Measurements from ENCODE around the gene GPN3. TPM values are rescaled to one million over a fixed set of nuclear protein-coding genes. Genes with fewer than 3 reads are reported as not detected.
A peak's percentile ranks its signal among the peaks of the same experiment; 100 is the strongest.

GPN3 gene
- total RNA-seq: 10 to 100 TPM; 29.5 to 32.2 TPM
- polyA plus RNA-seq (ENCODE audit: insufficient read length in 6 of 6): 10 to 100 TPM; 26.6 to 36.8 (median 28.2) TPM
- long read RNA-seq, donor 1, transcript GPN3-201 (8 exons, 1,468 nt): major isoform, 16 of 17 reads
- long read RNA-seq, donor 1, partial matches to known transcripts: 0 of 17 reads
- long read RNA-seq, donor 1, other reads (novel, unspliced or antisense): 0 of 17 reads
- long read RNA-seq, donor 2, transcript GPN3-201 (8 exons, 1,468 nt): major isoform, 7 of 52 reads
- long read RNA-seq, donor 2, partial matches to known transcripts: 27 of 52 reads
- long read RNA-seq, donor 2, other reads (novel, unspliced or antisense): 18 of 52 reads
- long read RNA-seq, donor 3, transcript GPN3-201 (8 exons, 1,468 nt): major isoform, 19 of 32 reads
- long read RNA-seq, donor 3, partial matches to known transcripts: 6 of 32 reads
- long read RNA-seq, donor 3, other reads (novel, unspliced or antisense): 7 of 32 reads
- long read RNA-seq, donor 4, transcript GPN3-201 (8 exons, 1,468 nt): major isoform, 31 of 37 reads
- long read RNA-seq, donor 4, partial matches to known transcripts: 5 of 37 reads
- long read RNA-seq, donor 4, other reads (novel, unspliced or antisense): 0 of 37 reads
- long read RNA-seq, donor 5, transcript GPN3-201 (8 exons, 1,468 nt): major isoform, 15 of 15 reads
- long read RNA-seq, donor 5, partial matches to known transcripts: 0 of 15 reads
- long read RNA-seq, donor 5, other reads (novel, unspliced or antisense): 0 of 15 reads
- long read RNA-seq, donor 6, transcript GPN3-201 (8 exons, 1,468 nt): major isoform, 15 of 15 reads
- long read RNA-seq, donor 6, partial matches to known transcripts: 0 of 15 reads
- long read RNA-seq, donor 6, other reads (novel, unspliced or antisense): 0 of 15 reads
- long read RNA-seq, donor 7, transcript GPN3-201 (8 exons, 1,468 nt): major isoform, 8 of 8 reads
- long read RNA-seq, donor 7, partial matches to known transcripts: 0 of 8 reads
- long read RNA-seq, donor 7, other reads (novel, unspliced or antisense): 0 of 8 reads
- long read RNA-seq, donor 8, transcript GPN3-201 (8 exons, 1,468 nt): major isoform, 9 of 9 reads
- long read RNA-seq, donor 8, partial matches to known transcripts: 0 of 9 reads
- long read RNA-seq, donor 8, other reads (novel, unspliced or antisense): 0 of 9 reads
- long read RNA-seq, donor 9: 0 reads
- long read RNA-seq, donor 10, transcript GPN3-201 (8 exons, 1,468 nt): major isoform, 16 of 23 reads
- long read RNA-seq, donor 10, partial matches to known transcripts: 3 of 23 reads
- long read RNA-seq, donor 10, other reads (novel, unspliced or antisense): 3 of 23 reads
- long read RNA-seq, donor 11, transcript GPN3-201 (8 exons, 1,468 nt): major isoform, 12 of 246 reads
- long read RNA-seq, donor 11, partial matches to known transcripts: 124 of 246 reads
- long read RNA-seq, donor 11, other reads (novel, unspliced or antisense): 110 of 246 reads
- long read RNA-seq, donor 12, transcript GPN3-201 (8 exons, 1,468 nt): major isoform, 14 of 15 reads
- long read RNA-seq, donor 12, partial matches to known transcripts: 0 of 15 reads
- long read RNA-seq, donor 12, other reads (novel, unspliced or antisense): 0 of 15 reads

DNA sequence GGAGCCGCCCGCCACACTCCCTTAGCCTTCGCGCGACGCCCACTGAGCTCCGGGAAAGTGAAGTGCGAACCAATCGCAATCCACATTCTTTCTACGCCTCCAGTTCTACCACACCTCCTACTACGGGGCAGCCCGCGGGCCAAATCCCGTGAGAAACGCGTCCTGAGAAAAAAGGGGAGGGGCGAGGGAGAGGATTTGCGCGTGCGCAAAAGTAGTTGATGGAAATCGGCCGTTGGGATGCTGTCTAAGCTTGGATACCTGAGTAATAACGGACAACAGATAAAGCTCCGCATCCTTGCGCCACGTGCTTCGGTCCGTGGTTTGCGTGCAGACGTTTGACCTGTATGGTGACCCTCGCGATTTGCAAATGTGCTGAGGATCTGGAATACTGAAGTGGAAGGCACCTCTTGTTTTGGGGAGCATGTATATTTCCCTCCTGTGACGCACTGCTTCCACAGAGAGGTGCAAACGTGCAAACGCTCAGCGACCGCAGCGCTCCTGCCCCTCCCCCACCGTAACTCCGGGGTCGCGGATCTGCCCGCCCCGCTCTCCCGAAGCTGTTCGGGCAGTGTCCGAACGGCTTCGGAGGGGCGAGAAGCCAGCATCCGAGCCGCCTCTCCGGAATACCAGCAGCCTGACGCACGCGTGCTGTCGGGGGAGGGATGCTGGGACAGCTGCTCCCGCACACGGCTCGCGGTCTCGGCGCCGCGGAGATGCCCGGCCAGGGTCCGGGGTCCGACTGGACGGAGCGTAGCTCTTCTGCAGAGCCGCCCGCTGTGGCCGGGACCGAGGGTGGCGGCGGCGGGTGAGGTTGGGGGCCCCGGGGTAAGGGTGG lies at the start of gene GPN3, which contains the start of gene FAM216A:
Gene GPN3, minus strand, starts transcription at position 44 of the 835 bp plus-strand sequence. CDS start 54 bp downstream, outside the sequence.
Gene FAM216A, plus strand, starts transcription at position 632 of the 835 bp plus-strand sequence. Its CDS starts 31 bp downstream, at position 663.
- peaks cover 0 to 16% of the 10 kb centered on the region in 2 donors for H3K36me3 ChIP-seq
- H3K27me3 ChIP-seq: no peaks in the 10 kb centered on the region
- intact Hi-C loops (cut with DNase I): no loop called here
- ATAC-seq (peak; percentile 94), DNase-seq (peak; percentile 96 to 98 (median 97))
- peak within 1 kb of the TSS; percentile 92 to 95 for H3K27ac ChIP-seq
- no peaks in the 10 kb centered on the region for H3K9me3 ChIP-seq
- peak within 1 kb of the TSS; percentile 61 to 76 for H3K4me3 ChIP-seq
- TF ChIP-seq, protein P1, sequence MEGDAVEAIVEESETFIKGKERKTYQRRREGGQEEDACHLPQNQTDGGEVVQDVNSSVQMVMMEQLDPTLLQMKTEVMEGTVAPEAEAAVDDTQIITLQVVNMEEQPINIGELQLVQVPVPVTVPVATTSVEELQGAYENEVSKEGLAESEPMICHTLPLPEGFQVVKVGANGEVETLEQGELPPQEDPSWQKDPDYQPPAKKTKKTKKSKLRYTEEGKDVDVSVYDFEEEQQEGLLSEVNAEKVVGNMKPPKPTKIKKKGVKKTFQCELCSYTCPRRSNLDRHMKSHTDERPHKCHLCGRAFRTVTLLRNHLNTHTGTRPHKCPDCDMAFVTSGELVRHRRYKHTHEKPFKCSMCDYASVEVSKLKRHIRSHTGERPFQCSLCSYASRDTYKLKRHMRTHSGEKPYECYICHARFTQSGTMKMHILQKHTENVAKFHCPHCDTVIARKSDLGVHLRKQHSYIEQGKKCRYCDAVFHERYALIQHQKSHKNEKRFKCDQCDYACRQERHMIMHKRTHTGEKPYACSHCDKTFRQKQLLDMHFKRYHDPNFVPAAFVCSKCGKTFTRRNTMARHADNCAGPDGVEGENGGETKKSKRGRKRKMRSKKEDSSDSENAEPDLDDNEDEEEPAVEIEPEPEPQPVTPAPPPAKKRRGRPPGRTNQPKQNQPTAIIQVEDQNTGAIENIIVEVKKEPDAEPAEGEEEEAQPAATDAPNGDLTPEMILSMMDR (IDR thresholded peaks at IDR 0.05): no peak
- peaks cover 15 to 30% of the 10 kb centered on the region in 2 donors for H3K4me1 ChIP-seq

DNA sequence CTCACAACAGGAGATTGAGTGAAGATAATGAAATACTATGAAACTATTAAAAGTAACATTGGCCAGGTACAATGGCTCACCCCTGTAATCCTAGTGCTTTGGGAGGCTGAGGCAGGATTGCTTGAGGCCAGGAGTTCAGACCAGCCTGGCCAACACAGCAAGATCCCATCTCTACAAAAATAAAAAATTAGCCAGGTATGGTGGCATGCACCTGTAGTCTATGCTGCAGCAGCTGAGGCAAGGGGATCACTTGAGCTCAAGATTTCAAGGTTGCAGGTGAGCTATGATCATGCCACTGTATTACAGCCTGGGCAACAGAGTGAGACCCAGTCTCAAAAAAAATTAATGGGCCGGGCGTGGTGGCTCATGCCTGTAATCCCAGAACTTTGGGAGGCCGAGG lies 48.9 kb upstream of the GPN3 start:
- no peak for DNase-seq
- ATAC-seq: no peak
- Histone ChIP-seq H3K4me1 (peaks cover 3 to 5% of the 10 kb centered on the region in 2 donors), H3K4me3 (no peak overlapping the region), H3K27ac (no peak overlapping the region), H3K27me3 (no peaks in the 10 kb centered on the region), H3K36me3 (no peaks in the 10 kb centered on the region), H3K9me3 (no peaks in the 10 kb centered on the region)
- TF ChIP-seq, protein P1 (IDR thresholded peaks at IDR 0.05): no peak
- intact Hi-C loops (cut with DNase I): no loop called here

DNA sequence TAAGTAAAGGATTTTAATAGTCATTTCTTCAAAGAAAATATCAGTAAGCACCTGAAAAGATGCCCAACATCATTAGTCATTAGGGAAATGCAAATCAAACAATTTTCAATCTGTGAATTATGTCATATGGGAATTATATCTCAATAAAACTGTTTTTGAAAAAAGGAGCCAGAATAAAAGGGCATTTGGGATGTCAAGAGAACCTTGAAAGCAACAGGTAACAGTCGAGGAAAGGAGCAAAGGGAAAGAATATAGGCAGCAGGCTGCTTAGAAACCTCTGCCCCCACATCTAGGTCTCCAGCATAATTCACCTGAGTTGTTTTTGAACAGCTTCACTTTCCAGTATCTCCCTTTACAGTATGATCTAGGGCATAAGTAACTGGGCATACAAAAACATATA lies 46.3 kb upstream of the GPN3 start:
- Histone ChIP-seq H3K27me3 (no peaks in the 10 kb centered on the region), H3K9me3 (no peaks in the 10 kb centered on the region), H3K4me1 (peaks cover 3 to 5% of the 10 kb centered on the region in 2 donors), H3K36me3 (no peaks in the 10 kb centered on the region), H3K4me3 (no peak overlapping the region), H3K27ac (no peak overlapping the region)
- ATAC-seq (no peak), DNase-seq (no peak)
- TF ChIP-seq, protein P1 (IDR thresholded peaks at IDR 0.05): no peak
- intact Hi-C loops (cut with DNase I): loop anchor here in 1 of 2 donors (5.0 kb wide), 1 partner anchor 88 kb away; no protein-coding TSS in a partner anchor

DNA sequence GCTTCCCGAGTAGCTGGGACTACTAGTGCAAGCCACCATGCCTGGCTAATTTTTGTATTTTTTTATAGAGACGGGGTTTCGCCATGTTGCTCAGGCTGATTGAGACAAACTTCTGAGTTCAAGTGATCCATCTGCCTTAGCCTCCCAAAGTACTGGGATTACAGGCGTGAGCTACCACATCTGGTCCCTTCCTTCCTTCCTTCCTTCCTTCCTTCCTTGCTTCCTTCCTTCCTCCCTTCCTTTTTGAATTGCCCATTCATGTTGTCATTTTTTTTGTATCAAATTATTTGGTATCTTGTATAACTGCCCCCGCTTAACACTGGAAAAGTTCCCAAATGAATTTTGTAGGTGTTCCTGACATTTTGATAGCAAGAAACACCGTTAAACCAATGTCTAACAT lies 45.8 kb upstream of the GPN3 start:
- Histone ChIP-seq H3K4me1 (peaks cover 3 to 5% of the 10 kb centered on the region in 2 donors), H3K9me3 (no peaks in the 10 kb centered on the region), H3K4me3 (no peak overlapping the region), H3K27me3 (no peaks in the 10 kb centered on the region), H3K27ac (no peak overlapping the region), H3K36me3 (no peaks in the 10 kb centered on the region)
- DNase-seq (no peak), ATAC-seq (no peak)
- TF ChIP-seq, protein P1 (IDR thresholded peaks at IDR 0.05): no peak
- intact Hi-C loops (cut with DNase I): loop anchor here in 1 of 2 donors (5.0 kb wide), 1 partner anchor 88 kb away; no protein-coding TSS in a partner anchor
